Smooth muscle cell (in vitro differentiated cells): ENCODE data around the gene PDE3B. TPM values are rescaled to one million over a fixed set of nuclear protein-coding genes. Genes with fewer than 3 reads are reported as not detected.
"Not testable (repeated sequence)": the region's sequence is repeated elsewhere in the genome, so short reads cannot be mapped to it uniquely, and the experiment has no call there.

Experiments used
- DNase-seq: peaks from one replicate; lab custom pipeline; 2025; ENCODE audit not compliant: unreplicated experiment; lab: John Stamatoyannopoulos, UW
- H2AFZ ChIP-seq: fragments of 200-600 bp; sonication (generic); 2 replicates; pipeline ENCODE4 v1.6.0; 2016; ENCODE audit warnings: antibody characterized with exemption, low read depth, mild to moderate bottlenecking
- H3F3A ChIP-seq: fragments of 200-600 bp; sonication (generic); 2 replicates; pipeline ENCODE4 v1.6.0; 2017; ENCODE audit warnings: antibody characterized with exemption, low read depth
- H3K27ac ChIP-seq: fragments of 200-600 bp; sonication (generic); 2 replicates; pipeline ENCODE4 v1.5.1; 2016; ENCODE audit warnings: low read depth, mild to moderate bottlenecking
- H3K27me3 ChIP-seq: fragments of 200-600 bp; sonication (generic); 2 replicates; pipeline ENCODE4 v1.6.1; 2016; ENCODE audit warnings: low read depth, mild to moderate bottlenecking
- H3K36me3 ChIP-seq: fragments of 200-600 bp; sonication (generic); 2 replicates; pipeline ENCODE4 v1.5.1; 2016; ENCODE audit warnings: low read depth
- H3K4me1 ChIP-seq: fragments of 200-600 bp; sonication (generic); 2 replicates; pipeline ENCODE4 v1.5.1; 2016; ENCODE audit warnings: low read depth
- H3K4me2 ChIP-seq: fragments of 200-600 bp; sonication (generic); 2 replicates; pipeline ENCODE4 v1.6.0; 2016; ENCODE audit warnings: mild to moderate bottlenecking
- H3K4me3 ChIP-seq: fragments of 200-600 bp; sonication (generic); 2 replicates; pipeline ENCODE4 v1.5.1; 2016; ENCODE audit warnings: mild to moderate bottlenecking
- H3K79me2 ChIP-seq: fragments of 200-600 bp; sonication (generic); 2 replicates; pipeline ENCODE4 v1.6.0; 2016; ENCODE audit warnings: low read depth, mild to moderate bottlenecking
- H3K9ac ChIP-seq: fragments of 200-600 bp; sonication (generic); 2 replicates; pipeline ENCODE4 v1.6.0; 2016; ENCODE audit warnings: low read depth
- H3K9me3 ChIP-seq: fragments of 200-600 bp; sonication (generic); replicated peaks from 2 replicates; pipeline ENCODE4 v1.5.1; 2016; ENCODE audit warnings: low read depth
- H4K20me1 ChIP-seq: fragments of 200-600 bp; sonication (generic); 2 replicates; pipeline ENCODE4 v1.6.0; 2016; ENCODE audit warnings: low read depth
- WGBS: methylation state at CpG from one replicate; pipeline ENCODE4 v1.1.7; 2016; ENCODE audit warnings: low lambda C conversion rate; 5-methylcytosine and 5-hydroxymethylcytosine counted together
- polyA plus RNA-seq: library from polyadenylated mRNA; unstranded; fragments of >200 nt; fragmentation: Nextera tagmentation; extraction: Ambion mirVana; gene quantifications from 2 replicates; pipeline ENCODE4 v1.2.1, GENCODE V29; 2016
- total RNA-seq: library from RNA; depleted of rRNA; stranded (reverse); fragments of >200 nt; gene quantifications from 2 replicates; pipeline ENCODE4 v1.2.3, GENCODE V29; 2014
- TF ChIP-seq, protein P1 (sequence below): fragments of 200-600 bp; sonication (generic); IDR thresholded peaks from 2 replicates; pipeline ENCODE4 v1.5.1; 2017; ENCODE audit warnings: borderline replicate concordance, mild to moderate bottlenecking, antibody characterized with exemption; ENCODE audit not compliant: insufficient read depth, poor library complexity, severe bottlenecking

Gene PDE3B
- total and polyA plus RNA-seq, 2 experiments from 2014 or later = 1.7 to 1.8 TPM

DNA sequence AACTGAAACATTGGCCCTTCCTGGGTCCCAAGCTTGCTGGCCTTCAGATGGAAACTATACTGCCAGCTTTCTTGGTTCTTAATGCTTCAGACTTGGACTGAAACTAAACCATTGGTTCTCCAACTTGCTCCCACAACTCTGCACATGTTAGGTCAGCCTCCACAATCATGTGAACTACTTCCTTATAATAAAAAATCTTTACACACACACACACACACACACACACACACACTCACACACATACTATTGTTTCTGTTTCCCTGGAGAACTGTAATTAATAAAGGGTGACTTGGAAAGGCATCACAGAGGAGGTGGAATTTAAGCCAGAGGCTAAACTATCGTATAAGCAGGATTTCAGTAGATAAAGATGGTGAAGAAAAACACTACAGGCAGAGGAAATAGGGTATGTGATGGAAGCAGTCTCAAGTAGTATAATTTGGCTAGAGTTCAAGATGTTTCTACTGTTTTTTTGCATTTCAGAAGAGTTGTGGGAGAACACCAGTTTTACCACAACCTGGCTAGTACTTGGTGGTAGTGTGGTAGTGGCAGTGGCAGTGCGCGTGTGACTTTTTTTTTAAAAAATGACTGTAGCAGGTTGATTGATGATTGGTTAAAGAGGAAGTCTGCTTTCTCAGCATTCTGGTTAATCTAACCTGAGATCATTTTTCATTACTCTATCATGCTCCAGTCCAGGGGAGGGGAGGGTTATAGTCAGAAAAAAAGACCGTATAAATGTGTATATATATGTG is 70.1 kb downstream of the PDE3B start:
- Histone ChIP-seq H3K4me3 (no peak overlapping the region), H3K9ac (no peak overlapping the region), H2AFZ (no peak overlapping the region), H3K4me1 (no peaks in the 10 kb centered on the region), H3K79me2 (no peaks in the 10 kb centered on the region), H3K36me3 (no peaks in the 10 kb centered on the region), H3K27me3 (no peaks in the 10 kb centered on the region), H4K20me1 (no peaks in the 10 kb centered on the region), H3F3A (no peaks in the 10 kb centered on the region), H3K27ac (no peak overlapping the region), H3K4me2 (no peak overlapping the region), H3K9me3 (no peaks in the 10 kb centered on the region)
- TF ChIP-seq, protein P1, sequence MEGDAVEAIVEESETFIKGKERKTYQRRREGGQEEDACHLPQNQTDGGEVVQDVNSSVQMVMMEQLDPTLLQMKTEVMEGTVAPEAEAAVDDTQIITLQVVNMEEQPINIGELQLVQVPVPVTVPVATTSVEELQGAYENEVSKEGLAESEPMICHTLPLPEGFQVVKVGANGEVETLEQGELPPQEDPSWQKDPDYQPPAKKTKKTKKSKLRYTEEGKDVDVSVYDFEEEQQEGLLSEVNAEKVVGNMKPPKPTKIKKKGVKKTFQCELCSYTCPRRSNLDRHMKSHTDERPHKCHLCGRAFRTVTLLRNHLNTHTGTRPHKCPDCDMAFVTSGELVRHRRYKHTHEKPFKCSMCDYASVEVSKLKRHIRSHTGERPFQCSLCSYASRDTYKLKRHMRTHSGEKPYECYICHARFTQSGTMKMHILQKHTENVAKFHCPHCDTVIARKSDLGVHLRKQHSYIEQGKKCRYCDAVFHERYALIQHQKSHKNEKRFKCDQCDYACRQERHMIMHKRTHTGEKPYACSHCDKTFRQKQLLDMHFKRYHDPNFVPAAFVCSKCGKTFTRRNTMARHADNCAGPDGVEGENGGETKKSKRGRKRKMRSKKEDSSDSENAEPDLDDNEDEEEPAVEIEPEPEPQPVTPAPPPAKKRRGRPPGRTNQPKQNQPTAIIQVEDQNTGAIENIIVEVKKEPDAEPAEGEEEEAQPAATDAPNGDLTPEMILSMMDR = no peak
- WGBS = 90% methylated on average over 4 of the region's 4 CpGs
- no peak for DNase-seq

DNA sequence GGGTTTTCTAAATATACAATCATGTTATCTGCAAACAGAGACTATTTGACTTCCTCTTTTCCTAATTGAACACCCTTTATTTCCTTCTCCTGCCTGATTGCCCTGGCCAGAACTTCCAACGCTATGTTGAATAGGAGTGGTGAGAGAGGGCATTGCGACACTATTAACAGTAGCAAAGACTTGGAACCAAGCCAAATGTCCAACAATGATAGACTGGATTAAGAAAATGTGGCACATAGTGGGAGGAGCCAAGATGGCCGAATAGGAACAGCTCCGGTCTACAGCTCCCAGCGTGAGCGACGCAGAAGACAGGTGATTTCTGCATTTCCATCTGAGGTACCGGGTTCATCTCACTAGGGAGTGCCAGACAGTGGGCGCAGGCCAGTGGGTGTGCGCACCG is 72.1 kb downstream of the PDE3B start:
- not testable (repeated sequence) for H3K4me2 ChIP-seq, H3F3A ChIP-seq, H4K20me1 ChIP-seq, H2AFZ ChIP-seq, H3K27me3 ChIP-seq, H3K4me1 ChIP-seq, H3K4me3 ChIP-seq, H3K27ac ChIP-seq, H3K36me3 ChIP-seq, H3K9me3 ChIP-seq, H3K79me2 ChIP-seq, DNase-seq, H3K9ac ChIP-seq
- 87% methylated on average over 7 of the region's 11 CpGs for WGBS

DNA sequence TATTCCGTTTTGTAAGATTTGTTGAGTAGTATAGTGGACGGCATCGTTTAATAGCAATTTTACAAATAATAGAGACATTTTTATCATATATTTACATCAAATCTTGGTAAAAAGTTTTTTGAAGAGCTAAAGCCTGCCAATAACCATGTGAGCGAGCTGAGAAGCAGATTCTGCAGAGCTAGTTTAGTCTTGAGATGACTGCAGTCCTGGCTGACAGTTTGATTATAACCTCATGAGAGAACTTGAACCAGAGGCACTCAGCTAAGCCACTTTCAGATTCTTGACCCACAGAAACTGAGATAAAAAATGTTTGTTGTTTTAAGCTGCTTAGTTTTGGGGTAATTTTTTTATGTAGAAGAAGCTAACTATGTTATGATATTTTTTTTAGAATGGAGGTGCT is 78.9 kb downstream of the PDE3B start:
- no peak overlapping the region for H3K27ac ChIP-seq
- 93% methylated on average over 4 of the region's 4 CpGs for WGBS
- no peak for DNase-seq

DNA sequence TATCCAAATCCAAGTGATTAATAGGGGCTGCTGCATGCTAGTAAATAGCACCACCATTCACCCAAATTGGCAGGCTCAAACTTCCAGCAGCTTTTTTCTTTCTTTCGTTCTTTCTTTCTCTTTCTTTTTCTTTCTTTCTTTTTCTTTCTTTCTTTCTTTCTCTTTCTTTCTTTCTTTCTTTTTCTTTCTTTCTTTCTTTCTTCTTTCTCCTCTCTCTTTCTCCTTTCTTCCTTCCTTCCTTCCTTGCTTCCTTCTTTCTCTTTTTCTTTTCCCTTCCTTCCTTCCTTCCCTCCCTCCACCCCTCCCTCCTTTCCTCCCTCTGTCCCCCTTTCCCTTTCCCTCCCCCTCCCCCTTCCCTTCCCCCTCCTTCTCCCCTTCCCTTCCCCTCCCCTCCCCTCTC is 81.5 kb downstream of the PDE3B start:
- Histone ChIP-seq H3F3A (no peaks in the 10 kb centered on the region), H4K20me1 (no peaks in the 10 kb centered on the region), H3K4me2 (no peak overlapping the region), H3K27ac (no peak overlapping the region), H3K9ac (no peak overlapping the region), H3K36me3 (no peaks in the 10 kb centered on the region), H3K4me3 (no peak overlapping the region), H3K79me2 (no peaks in the 10 kb centered on the region), H3K27me3 (no peaks in the 10 kb centered on the region), H2AFZ (no peak overlapping the region), H3K4me1 (no peaks in the 10 kb centered on the region), H3K9me3 (no peaks in the 10 kb centered on the region)
- TF ChIP-seq, protein P1 = no peak
- whole genome bisulfite sequencing = 70% methylated on average over 1 of the region's 1 CpG
- DNase-seq = no peak

More for the DNA sequence above, 78.9 kb downstream of the PDE3B start:
- Histone ChIP-seq H3K9ac (no peak overlapping the region), H3K36me3 (no peaks in the 10 kb centered on the region), H4K20me1 (no peaks in the 10 kb centered on the region), H3K79me2 (no peaks in the 10 kb centered on the region), H3K4me1 (no peaks in the 10 kb centered on the region), H2AFZ (no peak overlapping the region), H3K4me3 (no peak overlapping the region), H3F3A (no peaks in the 10 kb centered on the region), H3K9me3 (no peaks in the 10 kb centered on the region), H3K4me2 (no peak overlapping the region), H3K27me3 (no peaks in the 10 kb centered on the region)
- TF ChIP-seq, protein P1 = no peak
